ENCODE measurements around the gene ARMC2. TPM values are rescaled to one million over a fixed set of nuclear protein-coding genes. Genes with fewer than 3 reads are reported as not detected.

The ARMC2 gene
- total RNA-seq, 1 donor from 2014 or later = 11.5 TPM

DNA sequence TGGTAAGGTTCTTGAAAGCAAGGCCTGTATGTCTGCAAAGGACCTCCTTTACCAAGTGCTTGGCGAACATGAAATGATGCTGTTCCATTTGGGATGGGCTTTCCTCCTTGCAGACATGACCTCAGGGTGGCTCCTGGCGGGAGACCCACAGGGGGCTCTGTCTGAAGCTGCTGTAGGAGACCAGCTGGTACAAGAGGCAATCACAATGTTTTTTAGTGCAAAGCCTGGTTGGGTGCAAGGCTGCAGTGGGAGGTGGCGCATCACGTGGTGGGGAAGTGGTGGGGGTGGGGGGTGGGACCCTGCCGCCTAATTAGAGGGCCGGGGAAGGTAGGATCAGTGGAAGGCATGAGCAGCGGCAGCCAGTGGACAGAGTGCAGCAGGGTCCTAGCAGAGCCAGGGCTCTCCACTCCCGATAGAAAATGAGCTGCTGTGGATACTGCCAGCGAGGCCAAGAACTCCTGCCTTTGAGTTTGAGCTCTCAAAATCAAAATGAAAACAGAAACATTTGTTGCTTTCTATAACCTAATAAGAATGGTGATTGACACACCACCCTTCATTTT is 9.1 kb upstream of the ARMC2 start:
- Histone ChIP-seq H3K4me3 (no peak overlapping the region), H3K9me3 (no peaks in the 10 kb centered on the region), H3K27me3 (no peaks in the 10 kb centered on the region), H3K36me3 (no peaks in the 10 kb centered on the region), H3K4me1 (no peaks in the 10 kb centered on the region), H3K27ac (no peak overlapping the region)
- DNase-seq (ENCODE audit: extremely low spot score in 2 of 2) = no peak
- intact Hi-C loops (cut with DNase I) = loop anchor here (5.0 kb wide), 1 partner anchor 297 kb away; no protein-coding TSS in a partner anchor
- TF ChIP-seq POLR2AphosphoS5 (IDR thresholded peaks at IDR 0.05; ENCODE audit: insufficient read depth in 1 of 2, low read depth in 1 of 2) = no peak
- TF ChIP-seq POLR2A (IDR thresholded peaks at IDR 0.05) = no peak
- TF ChIP-seq CTCF (IDR thresholded peaks at IDR 0.05) = no peak

DNA sequence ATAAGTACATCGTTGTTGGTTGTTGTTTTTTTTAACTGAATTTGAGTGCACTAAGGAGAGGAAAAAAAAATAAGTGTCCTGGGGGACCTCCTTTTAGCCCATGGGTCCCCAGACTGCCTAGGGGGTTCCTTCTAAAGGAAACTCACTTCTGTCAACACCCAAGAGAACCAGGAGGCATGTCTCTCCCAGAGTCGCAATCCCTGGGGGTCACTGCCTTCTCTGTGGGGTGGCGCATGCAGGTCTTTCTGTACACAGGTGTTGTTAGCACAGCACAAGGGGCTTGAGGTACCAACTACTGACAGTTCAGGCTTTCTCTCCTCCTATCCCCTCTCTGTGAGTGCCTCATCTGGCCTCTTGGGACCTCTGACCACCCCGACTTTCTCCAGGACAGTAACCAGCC is 7.3 kb upstream of the ARMC2 start:
- intact Hi-C loops (cut with DNase I) = no loop called here
- H3K9me3 ChIP-seq = no peaks in the 10 kb centered on the region
- DNase-seq (ENCODE audit: extremely low spot score in 2 of 2) = no peak
- H3K4me3 ChIP-seq = no peak overlapping the region
- no peaks in the 10 kb centered on the region for H3K4me1 ChIP-seq
- no peaks in the 10 kb centered on the region for H3K27me3 ChIP-seq
- no peaks in the 10 kb centered on the region for H3K36me3 ChIP-seq
- TF ChIP-seq POLR2AphosphoS5 (IDR thresholded peaks at IDR 0.05; ENCODE audit: insufficient read depth in 1 of 2, low read depth in 1 of 2) = no peak
- TF ChIP-seq CTCF (IDR thresholded peaks at IDR 0.05) = no peak
- TF ChIP-seq POLR2A (IDR thresholded peaks at IDR 0.05) = no peak
- H3K27ac ChIP-seq = no peak overlapping the region

GRCh38 chr6:108841377-108841855 is 6.8 kb upstream of the ARMC2 start:
- no peak for TF ChIP-seq CTCF (IDR thresholded peaks at IDR 0.05)
- TF ChIP-seq POLR2A (IDR thresholded peaks at IDR 0.05) = no peak
- no peak for TF ChIP-seq POLR2AphosphoS5 (IDR thresholded peaks at IDR 0.05; ENCODE audit: insufficient read depth in 1 of 2, low read depth in 1 of 2)
- no peaks in the 10 kb centered on the region for H3K4me1 ChIP-seq

DNA sequence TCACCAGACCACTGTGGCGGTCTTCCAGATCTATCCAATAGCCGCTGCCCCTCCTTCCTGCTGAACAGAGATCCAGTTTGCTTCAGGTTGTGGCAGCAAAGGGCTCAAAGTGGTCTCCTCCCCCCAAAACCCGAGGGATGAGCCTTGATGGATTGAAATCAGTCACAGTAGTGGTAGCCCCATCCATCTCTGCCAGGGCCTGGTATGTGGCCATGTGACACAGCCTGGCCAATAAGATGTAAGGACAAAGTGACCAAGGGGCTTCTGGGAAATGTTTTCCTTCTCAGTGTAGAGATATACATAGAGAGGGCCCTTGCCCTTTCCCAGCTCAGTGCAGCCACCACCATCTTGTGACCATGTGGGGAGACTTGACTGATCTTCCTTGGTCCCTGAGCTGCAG is 4.1 kb upstream of the ARMC2 start:
- intact Hi-C loops (cut with DNase I) = no loop called here
- Histone ChIP-seq H3K4me3 (no peak overlapping the region), H3K27ac (no peak overlapping the region), H3K27me3 (no peaks in the 10 kb centered on the region), H3K36me3 (no peaks in the 10 kb centered on the region), H3K4me1 (no peaks in the 10 kb centered on the region), H3K9me3 (no peaks in the 10 kb centered on the region)
- TF ChIP-seq CTCF (IDR thresholded peaks at IDR 0.05) (no peak), POLR2A (IDR thresholded peaks at IDR 0.05) (no peak), POLR2AphosphoS5 (IDR thresholded peaks at IDR 0.05; ENCODE audit: insufficient read depth in 1 of 2, low read depth in 1 of 2) (no peak)
- DNase-seq (ENCODE audit: extremely low spot score in 2 of 2) = no peak

More at GRCh38 chr6:108841377-108841855, 6.8 kb upstream of the ARMC2 start:
- intact Hi-C loops (cut with DNase I) = no loop called here
- H3K36me3 ChIP-seq = no peaks in the 10 kb centered on the region
- DNase-seq (ENCODE audit: extremely low spot score in 2 of 2) = no peak
- no peaks in the 10 kb centered on the region for H3K9me3 ChIP-seq
- no peaks in the 10 kb centered on the region for H3K27me3 ChIP-seq
- H3K4me3 ChIP-seq = no peak overlapping the region
- no peak overlapping the region for H3K27ac ChIP-seq

DNA sequence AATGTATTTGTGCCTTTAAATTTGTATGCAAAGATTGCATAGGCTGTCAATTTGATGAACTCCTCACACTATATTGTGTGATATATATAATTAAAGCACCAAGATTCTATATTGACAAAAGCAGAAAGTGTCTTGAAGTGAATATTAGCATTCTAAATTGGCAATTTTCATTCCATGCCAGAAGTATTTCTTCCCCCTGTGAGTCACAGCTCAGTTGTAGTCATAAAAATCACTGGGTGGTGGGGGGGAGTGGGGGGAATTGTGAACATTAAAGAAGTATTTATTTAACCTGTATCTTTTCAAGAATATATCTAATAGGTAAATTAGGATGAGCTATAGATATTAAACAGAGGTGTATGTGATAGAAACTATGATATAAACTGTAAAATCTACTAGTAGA is 3.1 kb upstream of the ARMC2 start:
- TF ChIP-seq POLR2AphosphoS5 (IDR thresholded peaks at IDR 0.05; ENCODE audit: insufficient read depth in 1 of 2, low read depth in 1 of 2) (no peak), CTCF (IDR thresholded peaks at IDR 0.05) (no peak), POLR2A (IDR thresholded peaks at IDR 0.05) (no peak)
- H3K9me3 ChIP-seq = no peaks in the 10 kb centered on the region
- DNase-seq (ENCODE audit: extremely low spot score in 2 of 2) = no peak
- H3K27ac ChIP-seq = no peak overlapping the region
- no peaks in the 10 kb centered on the region for H3K27me3 ChIP-seq
- H3K4me3 ChIP-seq = no peak overlapping the region
- intact Hi-C loops (cut with DNase I) = no loop called here
- no peaks in the 10 kb centered on the region for H3K36me3 ChIP-seq
- H3K4me1 ChIP-seq = peaks cover 6% of the 10 kb centered on the region
